ENCODE measurements around the gene PARD3. TPM values are rescaled to one million over a fixed set of nuclear protein-coding genes. Genes with fewer than 3 reads are reported as not detected.
A peak's percentile ranks its signal among the peaks of the same experiment; 100 is the strongest.

The PARD3 gene
- total RNA-seq, 1 donor from 2014 or later: 76.4 TPM

DNA sequence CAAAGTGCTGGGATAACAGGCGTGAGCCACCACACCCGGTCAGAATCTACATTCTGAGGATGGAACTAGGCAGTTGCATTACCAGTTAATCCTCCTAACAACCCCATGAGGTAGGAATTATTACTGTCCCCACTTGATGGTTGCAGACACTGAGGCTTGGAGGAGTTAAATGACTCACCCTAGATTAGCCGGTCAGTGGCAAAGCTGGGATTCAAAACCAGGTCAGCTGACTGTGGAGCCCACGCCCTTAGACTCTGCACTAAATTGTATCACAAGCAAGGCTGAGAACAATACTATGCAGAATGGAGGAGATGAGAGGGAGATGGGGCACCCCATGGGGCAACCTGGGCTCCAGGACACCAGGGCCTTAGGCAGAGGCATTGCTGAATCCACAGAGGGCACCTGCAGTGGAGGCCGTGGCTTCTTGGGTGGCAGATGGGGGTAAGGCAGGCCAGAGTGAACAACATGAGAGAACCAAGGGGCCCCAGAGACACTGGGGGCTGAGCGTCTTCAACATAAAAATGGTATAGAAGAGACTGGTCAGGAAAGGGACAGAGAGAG lies 723.4 kb downstream of the PARD3 start:
- Histone ChIP-seq H3K27me3 (ENCODE audit: control insufficient read depth, insufficient read depth, low read length) (no peaks in the 10 kb centered on the region), H3K36me3 (ENCODE audit: control insufficient read depth, insufficient read depth, low read length) (no peaks in the 10 kb centered on the region), H3K4me3 (ENCODE audit: low read depth, low read length) (no peak overlapping the region)
- TF ChIP-seq, protein P1, sequence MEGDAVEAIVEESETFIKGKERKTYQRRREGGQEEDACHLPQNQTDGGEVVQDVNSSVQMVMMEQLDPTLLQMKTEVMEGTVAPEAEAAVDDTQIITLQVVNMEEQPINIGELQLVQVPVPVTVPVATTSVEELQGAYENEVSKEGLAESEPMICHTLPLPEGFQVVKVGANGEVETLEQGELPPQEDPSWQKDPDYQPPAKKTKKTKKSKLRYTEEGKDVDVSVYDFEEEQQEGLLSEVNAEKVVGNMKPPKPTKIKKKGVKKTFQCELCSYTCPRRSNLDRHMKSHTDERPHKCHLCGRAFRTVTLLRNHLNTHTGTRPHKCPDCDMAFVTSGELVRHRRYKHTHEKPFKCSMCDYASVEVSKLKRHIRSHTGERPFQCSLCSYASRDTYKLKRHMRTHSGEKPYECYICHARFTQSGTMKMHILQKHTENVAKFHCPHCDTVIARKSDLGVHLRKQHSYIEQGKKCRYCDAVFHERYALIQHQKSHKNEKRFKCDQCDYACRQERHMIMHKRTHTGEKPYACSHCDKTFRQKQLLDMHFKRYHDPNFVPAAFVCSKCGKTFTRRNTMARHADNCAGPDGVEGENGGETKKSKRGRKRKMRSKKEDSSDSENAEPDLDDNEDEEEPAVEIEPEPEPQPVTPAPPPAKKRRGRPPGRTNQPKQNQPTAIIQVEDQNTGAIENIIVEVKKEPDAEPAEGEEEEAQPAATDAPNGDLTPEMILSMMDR (IDR thresholded peaks at IDR 0.05; ENCODE audit: insufficient read depth, low read length, poor library complexity, severe bottlenecking): no peak
- DNase-seq (ENCODE audit: low read depth): no peak

DNA sequence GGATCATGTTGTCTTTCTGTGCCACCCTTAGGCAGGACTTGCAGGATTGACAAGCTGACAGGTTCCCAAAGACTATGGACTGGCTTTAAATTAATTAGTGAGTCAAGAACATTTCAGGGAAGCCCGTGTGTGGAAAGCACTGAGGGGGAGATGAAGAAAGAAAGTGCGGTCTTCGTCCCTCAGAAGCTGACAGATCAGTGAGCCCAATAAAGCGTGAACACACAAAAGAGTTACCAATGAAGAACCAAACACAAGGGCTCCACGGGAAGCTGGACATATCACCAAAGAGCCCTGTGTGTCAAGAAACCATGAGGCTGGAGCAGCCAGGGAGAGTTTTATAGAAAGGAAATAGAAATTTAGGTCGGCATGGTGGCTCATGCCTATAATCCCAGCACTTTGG lies 725.8 kb downstream of the PARD3 start:
- TF ChIP-seq, protein P1 (IDR thresholded peaks at IDR 0.05; ENCODE audit: insufficient read depth, low read length, poor library complexity, severe bottlenecking): no peak
- H3K27me3 ChIP-seq (ENCODE audit: control insufficient read depth, insufficient read depth, low read length): no peaks in the 10 kb centered on the region
- no peaks in the 10 kb centered on the region for H3K36me3 ChIP-seq (ENCODE audit: control insufficient read depth, insufficient read depth, low read length)
- no peak for DNase-seq (ENCODE audit: low read depth)
- no peak overlapping the region for H3K4me3 ChIP-seq (ENCODE audit: low read depth, low read length)

DNA sequence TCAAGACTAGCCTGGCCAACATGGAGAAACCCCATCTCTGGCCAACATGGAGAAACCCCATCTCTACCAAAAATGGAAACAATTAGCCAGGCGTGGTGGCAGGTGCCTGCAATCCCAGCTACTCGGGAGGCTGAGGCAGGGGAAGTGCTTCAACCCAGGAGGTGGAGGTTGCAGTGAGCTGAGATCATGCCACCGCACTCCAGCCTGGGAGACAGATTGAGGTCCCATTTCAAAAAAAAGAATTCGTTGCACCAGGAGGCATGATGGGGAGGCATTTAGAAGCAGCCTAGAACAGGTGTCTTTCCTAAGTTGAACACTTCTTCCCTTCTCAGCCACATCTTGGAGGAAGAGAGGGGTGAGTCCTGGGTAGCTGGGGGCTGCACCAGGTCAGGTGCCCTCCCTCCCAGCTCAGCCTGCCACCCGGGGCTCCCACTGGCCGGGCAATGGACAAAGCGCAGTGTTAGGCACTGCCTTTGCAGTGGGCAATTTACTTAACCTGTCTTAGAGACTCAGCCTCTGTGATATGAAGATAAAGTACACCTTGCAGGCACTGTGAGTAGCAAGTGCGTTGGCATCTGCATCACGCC lies 726.8 kb downstream of the PARD3 start:
- H3K4me3 ChIP-seq (ENCODE audit: low read depth, low read length): no peak overlapping the region
- TF ChIP-seq, protein P1 (IDR thresholded peaks at IDR 0.05; ENCODE audit: insufficient read depth, low read length, poor library complexity, severe bottlenecking): no peak
- no peak for DNase-seq (ENCODE audit: low read depth)
- H3K27me3 ChIP-seq (ENCODE audit: control insufficient read depth, insufficient read depth, low read length): no peaks in the 10 kb centered on the region
- no peaks in the 10 kb centered on the region for H3K36me3 ChIP-seq (ENCODE audit: control insufficient read depth, insufficient read depth, low read length)

DNA sequence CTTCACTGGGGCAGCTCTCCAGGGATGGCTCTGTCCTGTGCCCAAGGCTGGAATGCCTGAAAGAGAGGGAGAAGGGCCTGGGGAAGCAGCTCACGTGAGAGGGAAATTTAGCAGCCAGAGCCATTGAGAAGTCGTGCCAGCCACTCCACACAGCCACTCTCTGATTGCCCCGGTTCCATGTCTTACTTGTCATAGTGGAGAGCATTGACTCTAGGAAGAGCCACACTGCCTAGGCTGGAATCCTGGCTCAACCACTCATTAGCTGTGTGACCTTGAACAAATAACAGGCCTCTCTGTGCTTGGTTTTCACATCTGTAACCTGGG lies 728.0 kb downstream of the PARD3 start:
- Histone ChIP-seq H3K27me3 (ENCODE audit: control insufficient read depth, insufficient read depth, low read length) (no peaks in the 10 kb centered on the region), H3K4me3 (ENCODE audit: low read depth, low read length) (no peak overlapping the region), H3K36me3 (ENCODE audit: control insufficient read depth, insufficient read depth, low read length) (no peaks in the 10 kb centered on the region)
- TF ChIP-seq, protein P1 (IDR thresholded peaks at IDR 0.05; ENCODE audit: insufficient read depth, low read length, poor library complexity, severe bottlenecking): no peak
- no peak for DNase-seq (ENCODE audit: low read depth)

DNA sequence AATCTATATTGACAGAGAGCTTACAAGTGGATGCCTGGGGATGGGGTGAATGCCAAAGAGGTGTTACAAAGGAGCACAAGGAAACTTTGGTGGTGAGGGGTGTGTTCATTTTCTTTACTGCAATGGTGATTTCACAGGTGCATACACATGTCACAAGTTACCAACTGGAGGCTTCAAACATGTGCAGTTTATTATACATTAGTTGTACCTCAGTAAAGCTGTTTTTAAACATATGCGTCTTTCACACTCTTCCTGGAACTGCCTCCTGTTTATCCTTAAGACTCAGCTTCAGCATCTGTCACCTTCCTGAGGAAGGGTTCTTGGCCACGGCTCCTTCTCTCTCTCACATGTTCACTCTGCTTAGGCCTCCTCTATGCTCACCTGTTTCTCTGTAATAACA lies 731.5 kb downstream of the PARD3 start:
- no peak for DNase-seq (ENCODE audit: low read depth)
- Histone ChIP-seq H3K4me3 (ENCODE audit: low read depth, low read length) (no peak overlapping the region), H3K27me3 (ENCODE audit: control insufficient read depth, insufficient read depth, low read length) (peaks cover 2% of the 10 kb centered on the region), H3K36me3 (ENCODE audit: control insufficient read depth, insufficient read depth, low read length) (no peaks in the 10 kb centered on the region)
- TF ChIP-seq, protein P1 (IDR thresholded peaks at IDR 0.05; ENCODE audit: insufficient read depth, low read length, poor library complexity, severe bottlenecking): no peak

DNA sequence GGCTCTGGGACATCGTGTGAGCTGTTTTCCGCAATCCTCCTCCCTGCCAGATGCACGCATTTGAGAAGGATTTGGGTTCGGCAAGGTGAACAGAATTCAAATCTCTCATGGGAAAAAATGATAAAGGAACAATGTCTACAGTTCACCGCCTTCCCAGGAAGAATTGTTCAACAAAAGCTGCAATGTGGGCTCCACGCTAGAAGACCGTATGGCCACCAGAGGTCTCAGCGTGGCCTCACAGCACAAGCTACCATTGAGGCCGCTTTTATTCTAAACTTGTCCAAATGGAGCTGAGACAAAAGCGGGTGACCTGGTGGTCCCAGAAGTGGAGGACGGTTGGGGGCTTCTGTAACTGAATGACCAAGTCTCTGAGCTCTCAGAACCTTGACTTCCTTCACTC lies 733.1 kb downstream of the PARD3 start:
- no peak for DNase-seq (ENCODE audit: low read depth)
- no peak overlapping the region for H3K4me3 ChIP-seq (ENCODE audit: low read depth, low read length)
- TF ChIP-seq, protein P1 (IDR thresholded peaks at IDR 0.05; ENCODE audit: insufficient read depth, low read length, poor library complexity, severe bottlenecking): peak; percentile 2

More for the DNA sequence above, 733.1 kb downstream of the PARD3 start:
- H3K36me3 ChIP-seq (ENCODE audit: control insufficient read depth, insufficient read depth, low read length): no peaks in the 10 kb centered on the region
- H3K27me3 ChIP-seq (ENCODE audit: control insufficient read depth, insufficient read depth, low read length): peaks cover 2% of the 10 kb centered on the region

All from kidney epithelial cell (primary cell).